Astrocyte (in vitro differentiated cells and primary cell): ENCODE measurements around the gene ACADSB.

Source experiments
- EZH2 ChIP-seq: IDR thresholded peaks from 2 replicates; pipeline ENCODE4 v1.6.1; 2012; ENCODE audit warnings: mild to moderate bottlenecking, low read length, inconsistent platforms; ENCODE audit not compliant: insufficient read depth
- TF ChIP-seq, protein P1 (sequence below): IDR thresholded peaks from 2 replicates; pipeline ENCODE4 v1.5.1; 2011; ENCODE audit warnings: low read depth, mild to moderate bottlenecking, inconsistent platforms, low read length, moderate library complexity; ENCODE audit not compliant: insufficient read depth

DNA sequence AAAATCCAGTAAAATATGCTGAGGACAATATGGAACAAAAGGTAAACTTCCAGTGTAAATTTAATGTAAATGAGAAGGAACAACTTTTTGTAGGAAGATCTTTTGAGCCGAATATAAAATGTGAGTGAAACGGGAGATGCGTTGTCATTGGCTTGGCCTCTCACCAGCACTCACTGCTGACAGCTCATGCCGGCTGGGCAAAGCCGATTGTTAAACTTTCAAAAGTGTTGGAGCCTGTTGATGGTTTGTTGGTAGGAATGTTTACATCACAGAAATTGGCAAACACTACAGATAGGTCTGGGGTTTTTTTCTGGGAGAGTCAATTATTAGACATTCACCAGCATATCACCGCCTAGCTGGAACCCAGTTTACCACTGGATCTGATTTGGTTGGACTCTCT, 22.5 kb upstream of the ACADSB start:
- TF ChIP-seq EZH2 = no peak
- TF ChIP-seq, protein P1, sequence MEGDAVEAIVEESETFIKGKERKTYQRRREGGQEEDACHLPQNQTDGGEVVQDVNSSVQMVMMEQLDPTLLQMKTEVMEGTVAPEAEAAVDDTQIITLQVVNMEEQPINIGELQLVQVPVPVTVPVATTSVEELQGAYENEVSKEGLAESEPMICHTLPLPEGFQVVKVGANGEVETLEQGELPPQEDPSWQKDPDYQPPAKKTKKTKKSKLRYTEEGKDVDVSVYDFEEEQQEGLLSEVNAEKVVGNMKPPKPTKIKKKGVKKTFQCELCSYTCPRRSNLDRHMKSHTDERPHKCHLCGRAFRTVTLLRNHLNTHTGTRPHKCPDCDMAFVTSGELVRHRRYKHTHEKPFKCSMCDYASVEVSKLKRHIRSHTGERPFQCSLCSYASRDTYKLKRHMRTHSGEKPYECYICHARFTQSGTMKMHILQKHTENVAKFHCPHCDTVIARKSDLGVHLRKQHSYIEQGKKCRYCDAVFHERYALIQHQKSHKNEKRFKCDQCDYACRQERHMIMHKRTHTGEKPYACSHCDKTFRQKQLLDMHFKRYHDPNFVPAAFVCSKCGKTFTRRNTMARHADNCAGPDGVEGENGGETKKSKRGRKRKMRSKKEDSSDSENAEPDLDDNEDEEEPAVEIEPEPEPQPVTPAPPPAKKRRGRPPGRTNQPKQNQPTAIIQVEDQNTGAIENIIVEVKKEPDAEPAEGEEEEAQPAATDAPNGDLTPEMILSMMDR = no peak
